H9 (cell line): ENCODE measurements around the gene LRPAP1. TPM values are rescaled to one million over a fixed set of nuclear protein-coding genes. Genes with fewer than 3 reads are reported as not detected.

Experiments
- DNase-seq: peaks from one replicate; pipeline ENCODE4 v3.0.0-alpha.2; 2017
- H2AFZ ChIP-seq: one replicate; pipeline ENCODE4 v1.6.1; 2013; ENCODE audit warnings: mild to moderate bottlenecking, low read length, control low read depth, moderate library complexity
- H2AK5ac ChIP-seq: 2 replicates; pipeline ENCODE4 v1.6.1; 2013; ENCODE audit warnings: low read length, control low read depth, mixed read lengths; ENCODE audit not compliant: insufficient read length
- H2BK120ac ChIP-seq: one replicate; pipeline ENCODE4 v1.6.1; 2013; ENCODE audit warnings: low read depth, mild to moderate bottlenecking, low read length, control low read depth, inconsistent platforms; ENCODE audit not compliant: poor library complexity, severe bottlenecking
- H2BK12ac ChIP-seq: 2 replicates; pipeline ENCODE4 v1.6.1; 2013; ENCODE audit warnings: low read length, control low read depth, mixed read lengths, low read depth; ENCODE audit not compliant: insufficient read length
- H2BK15ac ChIP-seq: 2 replicates; pipeline ENCODE4 v1.6.1; 2013; ENCODE audit warnings: low read depth, low read length, control low read depth
- H2BK20ac ChIP-seq: one replicate; pipeline ENCODE4 v1.6.1; 2013; ENCODE audit warnings: low read depth, mild to moderate bottlenecking, low read length, control low read depth, inconsistent platforms; ENCODE audit not compliant: poor library complexity, severe bottlenecking
- H2BK5ac ChIP-seq: 2 replicates; pipeline ENCODE4 v1.6.1; 2013; ENCODE audit warnings: low read length, control low read depth, mixed read lengths; ENCODE audit not compliant: insufficient read length
- H3K14ac ChIP-seq: 2 replicates; pipeline ENCODE4 v1.6.1; 2013; ENCODE audit warnings: low read length, control low read depth; ENCODE audit not compliant: insufficient read depth
- H3K18ac ChIP-seq: 2 replicates; pipeline ENCODE4 v1.6.1; 2013; ENCODE audit warnings: low read depth, mild to moderate bottlenecking, mixed read lengths, low read length, control low read depth; ENCODE audit not compliant: insufficient read length
- H3K23ac ChIP-seq: 2 replicates; pipeline ENCODE4 v1.6.1; 2013; ENCODE audit warnings: low read length, control low read depth, mixed read lengths, low read depth; ENCODE audit not compliant: insufficient read length
- H3K23me2 ChIP-seq: 2 replicates; pipeline ENCODE4 v1.6.1; 2013; ENCODE audit warnings: low read depth, mild to moderate bottlenecking, mixed read lengths, low read length, control low read depth; ENCODE audit not compliant: insufficient read length, poor library complexity, severe bottlenecking
- H3K27ac ChIP-seq: 2 replicates; pipeline ENCODE4 v1.5.1; 2013; ENCODE audit warnings: low read length, control low read depth, mixed read lengths, low read depth; ENCODE audit not compliant: insufficient read length
- H3K27me3 ChIP-seq: 2 replicates; pipeline ENCODE4 v1.6.1; 2013; ENCODE audit warnings: low read length, control low read depth, inconsistent platforms; ENCODE audit not compliant: insufficient read depth
- H3K4ac ChIP-seq: 2 replicates; pipeline ENCODE4 v1.6.1; 2013; ENCODE audit warnings: low read depth, mild to moderate bottlenecking, control low read depth, inconsistent platforms, low read length, moderate library complexity
- H3K4me1 ChIP-seq: 2 replicates; pipeline ENCODE4 v1.6.1; 2013; ENCODE audit warnings: low read length, control low read depth, inconsistent platforms; ENCODE audit not compliant: insufficient read depth
- H3K4me2 ChIP-seq: 2 replicates; pipeline ENCODE4 v1.6.1; 2013; ENCODE audit warnings: low read length, control low read depth, mixed read lengths; ENCODE audit not compliant: insufficient read length, insufficient read depth
- H3K56ac ChIP-seq: 2 replicates; pipeline ENCODE4 v1.6.1; 2013; ENCODE audit warnings: low read depth, mild to moderate bottlenecking, mixed read lengths, low read length, control low read depth; ENCODE audit not compliant: insufficient read length
- H3K79me1 ChIP-seq: 2 replicates; pipeline ENCODE4 v1.6.1; 2013; ENCODE audit warnings: low read depth, mild to moderate bottlenecking, moderate library complexity, low read length, control low read depth, inconsistent platforms; ENCODE audit not compliant: insufficient read depth, poor library complexity, severe bottlenecking
- H3K79me2 ChIP-seq: 2 replicates; pipeline ENCODE4 v1.6.1; 2013; ENCODE audit warnings: low read length, control low read depth, inconsistent platforms; ENCODE audit not compliant: insufficient read depth
- H3K9ac ChIP-seq: 2 replicates; pipeline ENCODE4 v1.6.1; 2013; ENCODE audit warnings: low read length, control low read depth, mixed read lengths; ENCODE audit not compliant: insufficient read length; ENCODE audit errors: extremely low read depth
- H3K9me3 ChIP-seq: one replicate; pipeline ENCODE4 v1.6.1; 2013; ENCODE audit warnings: low read depth, low read length, inconsistent platforms; ENCODE audit not compliant: control insufficient read depth
- H3T11ph ChIP-seq: one replicate; pipeline ENCODE4 v1.6.1; 2013; ENCODE audit warnings: mild to moderate bottlenecking, low read length, control low read depth, inconsistent platforms
- H4K20me1 ChIP-seq: one replicate; pipeline ENCODE4 v1.6.1; 2013; ENCODE audit not compliant: control insufficient read depth, insufficient read length, insufficient read depth
- H4K5ac ChIP-seq: 2 replicates; pipeline ENCODE4 v1.6.1; 2013; ENCODE audit warnings: low read depth, mild to moderate bottlenecking, mixed read lengths, low read length, control low read depth; ENCODE audit not compliant: insufficient read length
- H4K8ac ChIP-seq: replicated peaks from 2 replicates; pipeline ENCODE4 v1.6.1; 2013; ENCODE audit warnings: low read length, control low read depth, mixed read lengths, low read depth; ENCODE audit not compliant: insufficient read length
- H4K91ac ChIP-seq: 2 replicates; pipeline ENCODE4 v1.6.1; 2013; ENCODE audit warnings: low read depth, mild to moderate bottlenecking, moderate library complexity, mixed read lengths, low read length, control low read depth; ENCODE audit not compliant: insufficient read length
- H3K27ac Mint-ChIP-seq, 3 experiments: 2 replicates in 2 of 3; 3 replicates in 1 of 3; pipeline ENCODE4 v1.8.0; 2020 to 2021; ENCODE audit warnings: mixed read lengths in 3 of 3, mild to moderate bottlenecking in 1 of 3, moderate library complexity in 1 of 3
- H3K27me3 Mint-ChIP-seq: 2 replicates; pipeline ENCODE4 v1.8.0; 2021; ENCODE audit warnings: low read depth, mild to moderate bottlenecking, moderate library complexity, mixed read lengths
- H3K36me3 Mint-ChIP-seq, 3 experiments: 2 replicates in 2 of 3; 3 replicates in 1 of 3; pipeline ENCODE4 v1.8.0; 2020 to 2021; ENCODE audit warnings: low read depth in 3 of 3, mixed read lengths in 3 of 3; ENCODE audit not compliant: insufficient read depth in 1 of 3
- H3K4me1 Mint-ChIP-seq, 2 experiments: 2 replicates each; pipeline ENCODE4 v1.8.0; 2020; ENCODE audit warnings: mixed read lengths in 2 of 2
- H3K4me3 Mint-ChIP-seq, 2 experiments: 2 replicates in 1 of 2; 3 replicates in 1 of 2; pipeline ENCODE4 v1.8.0; 2020 to 2021; ENCODE audit warnings: mild to moderate bottlenecking in 2 of 2, mixed read lengths in 2 of 2, moderate library complexity in 1 of 2
- H3K9me3 Mint-ChIP-seq, 2 experiments: 2 replicates in 1 of 2; 3 replicates in 1 of 2; pipeline ENCODE4 v1.8.0; 2020; ENCODE audit warnings: mild to moderate bottlenecking in 2 of 2, mixed read lengths in 2 of 2, moderate library complexity in 1 of 2
- WGBS: extraction: QIAGEN DNeasy Blood & Tissue Kit; methylation state at CpG from one replicate; pipeline ENCODE4 v1.1.7; 2013; ENCODE audit warnings: missing lambda C conversion rate, low lambda C conversion rate, mixed read lengths; ENCODE audit not compliant: insufficient read length; ENCODE audit errors: extremely low coverage; 5-methylcytosine and 5-hydroxymethylcytosine counted together
- total RNA-seq: library from RNA; stranded (reverse); gene quantifications from 2 replicates; pipeline ENCODE4 v1.2.1, GENCODE V29; 2021
- TF ChIP-seq, protein P1 (sequence below): fragments of 200-600 bp; sonication (generic); conservative IDR thresholded peaks from 3 replicates; pipeline ENCODE4 v1.8.0; 2021; ENCODE audit warnings: antibody characterized with exemption, mild to moderate bottlenecking

Gene LRPAP1
- total RNA-seq, 1 experiment from 2014 or later, result 85.9 TPM

DNA sequence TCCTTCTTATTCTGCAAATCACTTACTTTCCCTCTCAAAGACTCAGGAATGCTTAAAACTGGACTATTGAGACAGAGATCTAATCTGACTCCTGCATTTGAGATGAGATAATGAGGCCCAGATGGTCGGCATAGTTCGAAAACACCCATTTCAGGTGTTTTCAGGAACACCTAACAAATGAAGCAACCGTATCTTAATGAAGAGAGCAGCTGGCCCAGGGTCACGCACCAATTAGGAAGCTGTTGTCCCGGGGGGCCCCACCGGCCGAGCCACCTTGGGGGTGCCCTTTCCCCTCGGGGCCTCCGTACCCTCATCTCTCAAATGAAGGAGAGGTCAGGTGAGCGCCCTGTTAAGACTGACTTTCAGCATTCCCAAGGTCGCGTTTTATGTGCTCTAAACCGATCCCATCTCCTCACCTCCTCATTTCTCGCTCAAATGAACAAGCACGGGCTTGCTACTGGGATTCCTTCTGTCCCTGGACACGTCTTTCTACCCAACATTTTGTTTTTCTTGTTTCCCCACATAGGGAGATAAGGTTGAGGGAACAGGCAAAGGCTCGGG lies 824 bp downstream of the LRPAP1 start:
- H3K9me3 Mint-ChIP-seq, result peaks cover 2 to 3% of the 10 kb centered on the region in 2 experiments; a peak in 2 of 5 replicates
- Histone ChIP-seq H3K56ac (no peak overlapping the region), H3K79me1 (peaks cover 4% of the 10 kb centered on the region), H3K9ac (peak overlapping the region; percentile 56), H4K91ac (no peak overlapping the region), H3K4me1 (no peaks in the 10 kb centered on the region), H2BK120ac (no peak overlapping the region), H4K20me1 (no peaks in the 10 kb centered on the region), H2BK20ac (no peak overlapping the region), H3K18ac (no peak overlapping the region), H2AFZ (no peak overlapping the region), H3K27me3 (no peaks in the 10 kb centered on the region; the same call in 1 of the 2 replicates), H3K27ac (no peak overlapping the region), H3K23me2 (peaks cover 13% of the 10 kb centered on the region), H3K4me2 (peak overlapping the region; percentile 96), H2BK15ac (no peak overlapping the region), H2BK5ac (no peak overlapping the region), H3K14ac (no peak overlapping the region), H3K9me3 (no peaks in the 10 kb centered on the region), H4K5ac (no peak overlapping the region), H2BK12ac (no peak overlapping the region), H3K4ac (no peak overlapping the region), H4K8ac (no peak overlapping the region), H3T11ph (no peak overlapping the region), H2AK5ac (no peak overlapping the region), H3K79me2 (peaks cover 4% of the 10 kb centered on the region; the same call in 1 of the 2 replicates), H3K23ac (no peak overlapping the region)
- TF ChIP-seq, protein P1, sequence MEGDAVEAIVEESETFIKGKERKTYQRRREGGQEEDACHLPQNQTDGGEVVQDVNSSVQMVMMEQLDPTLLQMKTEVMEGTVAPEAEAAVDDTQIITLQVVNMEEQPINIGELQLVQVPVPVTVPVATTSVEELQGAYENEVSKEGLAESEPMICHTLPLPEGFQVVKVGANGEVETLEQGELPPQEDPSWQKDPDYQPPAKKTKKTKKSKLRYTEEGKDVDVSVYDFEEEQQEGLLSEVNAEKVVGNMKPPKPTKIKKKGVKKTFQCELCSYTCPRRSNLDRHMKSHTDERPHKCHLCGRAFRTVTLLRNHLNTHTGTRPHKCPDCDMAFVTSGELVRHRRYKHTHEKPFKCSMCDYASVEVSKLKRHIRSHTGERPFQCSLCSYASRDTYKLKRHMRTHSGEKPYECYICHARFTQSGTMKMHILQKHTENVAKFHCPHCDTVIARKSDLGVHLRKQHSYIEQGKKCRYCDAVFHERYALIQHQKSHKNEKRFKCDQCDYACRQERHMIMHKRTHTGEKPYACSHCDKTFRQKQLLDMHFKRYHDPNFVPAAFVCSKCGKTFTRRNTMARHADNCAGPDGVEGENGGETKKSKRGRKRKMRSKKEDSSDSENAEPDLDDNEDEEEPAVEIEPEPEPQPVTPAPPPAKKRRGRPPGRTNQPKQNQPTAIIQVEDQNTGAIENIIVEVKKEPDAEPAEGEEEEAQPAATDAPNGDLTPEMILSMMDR, result no peak
- H3K27me3 Mint-ChIP-seq, result peaks cover 40% of the 10 kb centered on the region
- WGBS, result no CpG with 5 or more reads among the region's 17 CpGs
- DNase-seq, result peak; percentile 20
- H3K4me3 Mint-ChIP-seq, result peak overlapping the region; percentile 99
- H3K27ac Mint-ChIP-seq, result peak overlapping the region in 1 of 3 experiments; percentile 45; a peak in 2 of 7 replicates
- H3K36me3 Mint-ChIP-seq, result peaks cover 8 to 24% (median 24%) of the 10 kb centered on the region in 3 experiments
- peaks cover 13 to 40% of the 10 kb centered on the region in 2 experiments for H3K4me1 Mint-ChIP-seq
